Measurements from ENCODE around the gene DYNAP. TPM values are rescaled to one million over a fixed set of nuclear protein-coding genes. Genes with fewer than 3 reads are reported as not detected.

DYNAP gene
- total RNA-seq, 2 experiments from 2014 or later = not detected

- ChIA-PET CTCF (no interaction called here), POLR2A (no interaction called here)
Measured at GRCh38 chr18:54626779-54627178, 35.7 kb downstream of the DYNAP start.

GRCh38 chr18:54630963-54631362 is 39.9 kb downstream of the DYNAP start:
- CTCF ChIA-PET = no interaction called here
- POLR2A ChIA-PET = no interaction called here

- CTCF ChIA-PET = no interaction called here
- POLR2A ChIA-PET = no interaction called here
Measured at GRCh38 chr18:54636217-54636616, 45.2 kb downstream of the DYNAP start.

GRCh38 chr18:54641734-54642133 is 50.7 kb downstream of the DYNAP start:
- ChIA-PET POLR2A (no interaction called here), CTCF (no interaction called here)

GRCh38 chr18:54647176-54647575 is 56.1 kb downstream of the DYNAP start:
- ChIA-PET CTCF (no interaction called here), POLR2A (no interaction called here)

Other genes with a start within 250 kb of the DYNAP start
- under 1 TPM in 1 of 2 experiments, not detected in 1; 0.23 TPM for gene STARD6, start 233.4 kb upstream of the DYNAP start, total RNA-seq
- 10 to 100 TPM in 1 of 2 experiments, 1 to 10 TPM in 1; 9.5 to 10.9 TPM for gene C18orf54, start 233.3 kb upstream of the DYNAP start, total RNA-seq
- under 1 TPM; 0.19 to 0.42 TPM for gene RAB27B, start 237.2 kb downstream of the DYNAP start, total RNA-seq

All from activated CD8-positive, alpha-beta memory T cell treated with anti-CD3 and anti-CD28 coated beads for 36 hours (primary cell).